Renal pelvis (tissue), 4 donors: ENCODE results near the gene PLXNC1. TPM values are rescaled to one million over a fixed set of nuclear protein-coding genes. Genes with fewer than 3 reads are reported as not detected.

ENCODE experiments used
- DNase-seq: peaks from one replicate; pipeline ENCODE4 v3.0.0-alpha.2; 2013
- polyA plus RNA-seq, 3 donors: library from polyadenylated mRNA; unstranded; fragments of 120-200 nt; gene quantifications; one replicate each; pipeline ENCODE4 v1.2.1, GENCODE V29; 2013; ENCODE audit not compliant: insufficient read length in 3 of 3

PLXNC1 gene
- polyA plus RNA-seq, 3 donors = 6.8 to 7.8 (median 7.1) TPM

DNA sequence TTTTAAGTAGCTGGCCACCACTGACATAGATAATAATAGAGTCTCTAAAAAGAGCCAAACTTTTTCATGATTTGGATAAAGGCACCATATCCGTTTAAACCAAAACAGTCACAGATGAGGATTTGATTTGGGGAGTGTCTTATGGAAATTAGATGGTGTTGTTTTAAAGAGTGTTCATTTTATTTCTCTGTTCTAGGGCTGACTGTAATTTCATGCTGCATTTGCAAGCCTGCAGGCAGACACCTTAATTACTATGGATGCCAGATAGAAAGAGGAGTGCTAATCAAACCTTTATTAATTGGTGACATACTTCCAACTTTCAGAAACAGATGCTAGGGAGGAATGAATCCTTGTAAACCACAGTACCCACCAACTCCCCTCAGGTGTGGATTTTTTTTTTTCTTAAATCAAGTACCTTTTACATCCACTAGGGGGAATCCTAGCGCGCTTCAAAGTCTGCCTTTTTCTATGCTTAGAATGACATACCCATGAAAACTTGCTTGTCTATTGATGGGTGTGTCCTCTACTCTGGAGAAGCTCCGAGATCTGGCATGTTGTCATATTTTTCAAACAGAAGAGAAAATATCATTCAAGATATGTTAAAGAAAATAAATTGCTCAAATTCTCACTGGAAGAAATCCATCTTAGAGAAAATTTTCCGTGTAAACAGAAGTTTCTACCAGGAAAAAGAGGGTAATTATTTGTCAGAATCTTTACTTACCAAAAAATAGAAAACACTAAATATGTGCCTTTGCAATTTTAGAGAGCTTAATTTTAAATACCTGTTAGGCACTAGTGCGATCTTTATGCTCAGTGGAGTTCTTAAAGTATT is 14.2 kb upstream of the PLXNC1 start:
- no peak for DNase-seq

DNA sequence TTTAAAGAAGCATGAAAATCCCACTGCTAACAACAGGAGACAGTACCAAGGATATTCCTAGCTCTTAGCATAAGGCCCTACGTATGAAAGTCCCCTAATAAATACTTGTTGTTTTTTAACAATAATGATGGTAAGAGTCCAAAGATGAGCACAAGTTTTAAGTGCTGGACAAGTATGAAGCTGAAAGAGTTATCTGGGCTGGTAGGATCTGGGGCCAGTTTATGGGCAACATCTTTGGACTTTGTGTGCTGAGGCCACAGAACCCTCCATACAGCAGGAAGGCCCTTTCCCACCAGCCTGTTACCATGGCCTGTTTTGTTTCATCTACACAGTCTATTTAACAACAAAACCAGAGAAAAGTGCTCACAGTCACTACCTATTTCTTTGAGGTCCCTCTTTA is 12.5 kb upstream of the PLXNC1 start:
- DNase-seq = no peak

DNA sequence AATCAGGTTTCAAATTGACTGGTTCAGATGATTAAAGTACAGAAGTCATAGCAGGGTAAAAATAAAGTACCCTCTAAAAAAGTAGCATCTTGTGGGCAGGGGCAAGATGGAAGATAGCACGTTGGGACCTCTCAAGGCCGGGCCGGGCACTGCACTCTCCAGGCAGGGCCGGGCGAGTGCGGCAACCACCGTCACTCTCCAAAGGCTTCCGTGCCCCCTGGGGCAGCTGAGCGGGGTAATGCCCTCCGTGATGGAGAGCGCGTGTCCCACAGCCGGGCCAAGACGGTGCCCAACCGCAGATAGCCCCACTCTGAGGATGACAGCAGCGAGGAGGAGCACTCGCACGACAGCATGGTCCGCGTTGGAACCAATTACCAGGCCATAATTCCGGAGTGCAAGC is 8.6 kb upstream of the PLXNC1 start:
- no peak for DNase-seq

DNA sequence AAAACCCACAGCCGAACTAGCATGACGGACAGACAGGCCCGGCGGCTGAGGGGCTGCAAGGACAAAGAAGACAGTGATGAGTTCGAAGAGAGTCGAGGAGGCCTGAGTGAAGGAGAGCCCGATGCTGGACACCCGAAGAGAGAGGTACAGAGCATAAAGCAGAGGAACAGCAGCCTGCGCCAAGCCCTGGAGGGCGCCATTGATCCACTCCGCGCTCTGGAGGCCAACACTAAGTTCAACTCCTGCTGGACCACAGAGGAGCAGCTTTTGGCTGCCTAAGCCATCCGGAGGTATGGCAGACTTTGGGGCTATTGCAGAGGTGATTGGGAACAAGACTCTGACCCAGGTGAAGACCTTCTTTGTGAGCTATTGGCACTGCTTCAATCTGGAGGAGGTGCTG is 7.8 kb upstream of the PLXNC1 start:
- DNase-seq = no peak

DNA sequence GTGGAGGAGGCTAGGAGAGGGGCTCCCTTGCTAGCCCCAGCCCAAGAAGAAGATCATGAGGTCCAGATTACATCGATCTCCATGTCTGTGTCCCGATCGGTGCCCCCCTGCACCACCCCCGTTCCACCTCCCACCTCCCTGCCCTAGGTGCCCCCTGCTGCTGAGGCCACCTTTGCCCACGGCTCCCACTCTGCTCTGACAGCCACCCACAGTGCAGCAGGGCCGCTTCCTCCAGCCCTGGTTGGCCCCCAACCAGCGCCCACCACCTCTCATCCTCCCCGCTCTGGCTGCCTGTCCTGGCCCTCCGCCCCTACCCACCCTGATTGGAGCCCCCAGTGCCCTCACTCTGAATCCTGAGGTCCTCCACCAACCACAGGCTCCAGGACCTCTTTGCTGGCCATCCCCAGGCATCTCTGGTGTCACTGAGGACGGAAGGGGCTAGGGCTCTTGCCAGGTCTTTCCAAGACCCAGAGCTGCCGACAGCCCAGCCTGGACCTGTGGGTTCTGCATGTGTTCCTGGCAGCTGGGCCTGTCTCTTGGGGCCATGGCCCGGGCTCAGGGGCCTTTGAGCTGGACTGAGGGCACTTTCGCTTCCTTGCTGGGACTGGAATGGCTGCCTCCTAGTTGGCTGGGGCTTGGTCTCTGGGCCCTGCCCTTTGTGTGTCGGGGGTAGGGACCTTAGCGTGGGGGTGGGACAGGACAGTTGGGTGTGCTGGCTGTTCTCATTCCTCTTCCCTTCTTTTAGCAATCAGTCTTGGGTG is 7.2 kb upstream of the PLXNC1 start:
- DNase-seq = no peak

DNA sequence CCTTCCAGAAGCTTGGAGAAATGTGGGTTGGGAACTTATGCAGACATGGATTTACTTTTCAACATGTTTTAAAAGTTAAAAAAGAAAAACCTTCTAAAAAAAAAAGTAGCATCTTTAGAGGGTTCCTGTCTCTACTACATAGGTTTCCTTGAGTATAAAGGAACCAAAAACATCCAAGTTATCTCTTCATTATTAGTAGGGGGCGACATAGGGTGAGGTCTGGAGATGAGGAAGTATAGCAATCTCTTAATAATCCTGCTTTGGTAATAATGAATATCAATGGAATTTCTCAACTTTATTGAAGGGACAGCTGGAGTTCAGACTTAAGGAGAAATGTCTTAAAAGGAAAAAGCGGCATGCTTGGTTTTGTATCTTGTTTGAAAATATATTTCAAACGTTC is 6.5 kb upstream of the PLXNC1 start:
- DNase-seq = no peak

DNA sequence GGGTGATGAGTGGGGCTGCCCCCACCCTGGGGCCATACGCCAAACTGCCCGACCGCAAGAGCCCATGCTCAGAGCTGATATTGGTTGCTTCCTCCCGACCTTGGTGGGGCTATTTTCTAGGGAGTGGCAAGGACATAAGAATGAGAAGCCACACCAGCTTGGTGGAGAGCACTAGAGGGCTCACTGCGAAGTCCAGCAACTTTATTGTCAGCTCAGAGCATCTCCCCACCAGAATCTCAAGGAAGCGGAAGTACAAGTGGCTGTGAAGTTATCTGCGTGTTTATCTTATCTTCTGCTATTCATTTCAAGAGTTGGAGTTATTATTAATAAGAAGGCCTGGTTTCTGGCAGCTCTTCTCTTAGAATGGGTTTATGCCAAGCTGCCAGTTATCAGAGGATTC is 4.9 kb upstream of the PLXNC1 start:
- DNase-seq = no peak

DNA sequence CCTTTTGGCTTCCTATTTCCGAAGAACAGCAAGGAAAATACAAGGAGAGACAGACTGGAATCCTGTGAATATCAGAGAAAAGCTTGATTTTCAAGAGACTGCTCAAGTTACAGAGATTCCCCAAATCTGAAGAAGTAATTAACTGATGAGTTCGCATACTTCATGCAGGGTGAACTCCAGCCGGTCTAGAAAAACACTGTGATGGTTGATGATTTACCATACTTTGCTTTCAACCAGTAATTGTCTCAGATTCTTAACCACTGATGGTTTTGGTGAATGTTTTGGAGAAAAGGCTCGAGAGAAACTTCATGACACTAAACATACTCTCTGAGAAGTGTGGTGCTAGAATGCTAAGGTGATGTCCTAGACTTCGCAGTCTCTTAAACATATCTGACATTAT is 4.4 kb upstream of the PLXNC1 start:
- no peak for DNase-seq

DNA sequence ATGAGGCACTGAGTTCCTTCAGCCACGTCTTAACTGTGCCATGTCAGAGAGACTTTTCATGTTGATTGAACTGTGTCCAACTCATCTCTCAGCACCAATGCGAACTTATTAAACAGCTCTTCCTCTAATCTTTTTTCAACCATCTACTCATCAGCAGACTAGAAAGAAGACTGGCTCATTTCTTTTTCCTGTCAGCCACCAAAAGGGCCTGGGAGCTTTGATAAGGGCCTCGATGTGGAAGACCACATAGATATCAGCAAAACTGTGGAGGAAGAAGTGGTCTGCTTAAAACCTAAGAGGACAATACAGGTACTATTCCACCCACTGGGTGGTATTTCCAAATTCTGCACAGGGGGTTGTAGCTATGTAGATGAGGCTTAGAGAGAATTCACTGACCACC is 3.6 kb upstream of the PLXNC1 start:
- no peak for DNase-seq

DNA sequence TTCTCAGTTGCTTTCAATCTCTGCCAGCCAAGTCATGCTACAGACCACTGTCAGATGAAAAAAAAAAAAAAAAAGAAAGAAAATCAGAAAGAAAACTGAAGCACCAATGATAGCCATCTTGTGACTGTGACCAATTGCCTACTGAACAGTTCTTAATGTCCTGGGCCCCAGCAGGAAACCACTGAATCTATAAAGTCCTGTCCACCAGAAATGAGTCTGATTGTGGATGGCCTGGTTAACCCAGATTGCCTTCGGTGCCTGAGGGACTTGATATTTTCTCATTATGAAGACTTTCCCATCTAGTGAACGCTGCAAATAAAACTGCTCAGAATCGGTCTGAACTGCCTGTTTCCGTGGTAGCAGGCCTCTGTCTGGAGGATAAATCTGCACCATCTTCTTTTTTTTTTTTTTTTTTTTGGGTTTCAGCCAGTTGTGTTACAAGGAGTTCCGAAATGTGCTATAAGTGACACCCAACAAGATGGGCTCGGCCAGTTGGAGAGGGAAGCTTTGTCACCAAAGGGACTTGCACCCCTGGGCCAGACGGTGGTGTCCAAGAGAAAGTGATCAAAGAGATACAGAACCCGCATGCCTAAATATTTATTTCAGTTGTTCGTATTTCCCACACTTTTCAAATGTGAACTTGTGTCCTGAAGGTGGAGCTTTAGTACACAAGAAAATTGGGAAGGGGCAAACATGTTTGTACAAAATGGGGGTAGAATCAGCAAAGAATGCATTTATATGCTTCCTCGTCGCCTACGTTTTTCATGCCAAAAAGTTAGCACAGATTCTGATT is 3.0 kb upstream of the PLXNC1 start:
- no peak for DNase-seq

DNA sequence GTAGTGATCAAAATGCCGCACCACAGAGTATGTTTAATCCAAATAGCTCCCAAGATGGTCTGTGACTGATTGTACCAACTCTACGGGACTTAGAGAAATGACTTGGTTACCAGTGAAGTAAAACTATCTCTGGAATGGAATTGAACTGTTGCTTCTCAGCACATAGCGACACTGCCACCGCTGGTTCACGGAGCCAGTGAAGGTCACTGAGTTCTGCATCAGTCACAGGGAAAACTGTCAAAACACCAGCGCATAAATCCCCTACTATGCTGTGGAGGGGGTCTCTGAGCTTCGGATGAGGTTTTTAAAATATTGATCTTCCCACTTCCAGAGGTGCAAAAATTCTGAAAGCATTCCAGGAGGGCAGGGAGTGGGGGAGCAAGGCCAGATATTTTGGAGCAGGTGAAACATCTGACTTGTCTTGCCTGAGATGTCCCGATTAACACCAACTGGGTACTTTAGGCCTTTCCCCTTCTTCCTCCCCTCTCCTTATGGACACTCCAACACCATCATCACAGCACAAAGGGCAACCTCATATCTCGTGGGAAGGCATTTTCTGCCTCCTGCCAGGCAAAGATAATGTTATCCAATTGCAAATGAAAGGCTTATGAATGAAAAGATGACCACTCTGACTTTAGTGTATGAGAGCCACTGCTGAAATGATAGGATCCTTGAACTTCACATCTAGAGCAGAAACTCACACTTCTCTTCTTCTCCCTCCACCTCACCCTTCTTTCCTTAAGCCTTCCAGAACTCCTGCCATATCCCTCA is 2.0 kb upstream of the PLXNC1 start:
- DNase-seq = no peak

DNA sequence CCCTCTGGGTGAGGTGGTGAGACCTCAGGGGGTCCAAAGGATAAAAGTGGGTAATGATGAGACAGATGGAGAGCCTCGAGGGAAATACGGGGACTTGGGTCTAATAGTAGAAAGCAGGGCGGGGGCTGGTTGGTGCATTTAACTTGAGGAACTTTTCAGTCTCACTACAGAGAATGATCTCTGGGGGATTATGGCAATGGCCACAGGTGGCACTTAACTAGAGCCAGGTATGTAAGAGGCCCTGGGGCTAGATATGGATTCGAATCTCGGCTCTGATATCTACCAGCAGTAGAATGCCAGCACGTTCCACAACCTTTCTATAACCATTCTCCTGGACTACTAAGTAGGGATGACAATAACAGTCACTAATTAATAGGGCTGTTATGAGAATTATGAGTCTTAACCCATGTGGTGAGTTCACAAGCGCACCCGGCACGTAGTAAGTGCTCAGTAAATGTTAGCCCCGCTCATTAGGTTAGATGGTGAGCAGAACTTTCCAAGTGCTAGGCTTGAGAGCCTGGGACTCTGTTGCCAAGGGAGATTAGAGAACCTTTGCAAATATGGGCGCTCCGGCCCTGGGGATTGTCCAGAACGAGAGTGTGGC is 888 bp upstream of the PLXNC1 start:
- no peak for DNase-seq

DNA sequence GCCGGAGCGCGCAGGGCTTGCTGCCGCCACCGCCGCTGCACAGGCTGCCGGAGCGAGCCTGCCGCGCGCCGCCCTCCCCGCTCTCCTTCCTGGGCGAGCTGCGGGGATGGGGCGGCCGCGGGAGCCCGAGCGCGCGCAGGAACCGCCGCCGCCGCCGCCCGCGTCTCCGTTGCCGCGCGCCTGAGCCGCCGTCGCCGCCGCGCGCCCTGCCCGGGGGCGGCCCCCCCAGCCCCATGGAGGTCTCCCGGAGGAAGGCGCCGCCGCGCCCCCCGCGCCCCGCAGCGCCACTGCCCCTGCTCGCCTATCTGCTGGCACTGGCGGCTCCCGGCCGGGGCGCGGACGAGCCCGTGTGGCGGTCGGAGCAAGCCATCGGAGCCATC is 352 bp downstream of the PLXNC1 start:
- DNase-seq = no peak

DNA sequence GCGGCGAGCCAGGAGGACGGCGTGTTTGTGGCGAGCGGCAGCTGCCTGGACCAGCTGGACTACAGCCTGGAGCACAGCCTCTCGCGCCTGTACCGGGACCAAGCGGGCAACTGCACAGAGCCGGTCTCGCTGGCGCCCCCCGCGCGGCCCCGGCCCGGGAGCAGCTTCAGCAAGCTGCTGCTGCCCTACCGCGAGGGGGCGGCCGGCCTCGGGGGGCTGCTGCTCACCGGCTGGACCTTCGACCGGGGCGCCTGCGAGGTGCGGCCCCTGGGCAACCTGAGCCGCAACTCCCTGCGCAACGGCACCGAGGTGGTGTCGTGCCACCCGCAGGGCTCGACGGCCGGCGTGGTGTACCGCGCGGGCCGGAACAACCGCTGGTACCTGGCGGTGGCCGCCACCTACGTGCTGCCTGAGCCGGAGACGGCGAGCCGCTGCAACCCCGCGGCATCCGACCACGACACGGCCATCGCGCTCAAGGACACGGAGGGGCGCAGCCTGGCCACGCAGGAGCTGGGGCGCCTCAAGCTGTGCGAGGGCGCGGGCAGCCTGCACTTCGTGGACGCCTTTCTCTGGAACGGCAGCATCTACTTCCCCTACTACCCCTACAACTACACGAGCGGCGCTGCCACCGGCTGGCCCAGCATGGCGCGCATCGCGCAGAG is 873 bp downstream of the PLXNC1 start:
- DNase-seq = no peak

DNA sequence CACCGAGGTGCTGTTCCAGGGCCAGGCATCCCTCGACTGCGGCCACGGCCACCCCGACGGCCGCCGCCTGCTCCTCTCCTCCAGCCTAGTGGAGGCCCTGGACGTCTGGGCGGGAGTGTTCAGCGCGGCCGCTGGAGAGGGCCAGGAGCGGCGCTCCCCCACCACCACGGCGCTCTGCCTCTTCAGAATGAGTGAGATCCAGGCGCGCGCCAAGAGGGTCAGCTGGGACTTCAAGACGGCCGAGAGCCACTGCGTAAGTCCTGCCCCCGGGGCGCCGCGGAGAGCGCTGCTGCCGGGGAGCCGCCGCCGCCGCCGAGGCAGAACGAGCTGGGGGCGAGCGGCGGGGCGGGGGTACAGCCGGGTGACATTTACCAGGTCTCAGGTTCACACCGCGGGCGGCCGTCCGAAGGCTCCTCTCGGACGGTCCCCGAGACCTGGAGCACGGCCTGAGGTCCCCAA is 1.4 kb downstream of the PLXNC1 start:
- DNase-seq = no peak

DNA sequence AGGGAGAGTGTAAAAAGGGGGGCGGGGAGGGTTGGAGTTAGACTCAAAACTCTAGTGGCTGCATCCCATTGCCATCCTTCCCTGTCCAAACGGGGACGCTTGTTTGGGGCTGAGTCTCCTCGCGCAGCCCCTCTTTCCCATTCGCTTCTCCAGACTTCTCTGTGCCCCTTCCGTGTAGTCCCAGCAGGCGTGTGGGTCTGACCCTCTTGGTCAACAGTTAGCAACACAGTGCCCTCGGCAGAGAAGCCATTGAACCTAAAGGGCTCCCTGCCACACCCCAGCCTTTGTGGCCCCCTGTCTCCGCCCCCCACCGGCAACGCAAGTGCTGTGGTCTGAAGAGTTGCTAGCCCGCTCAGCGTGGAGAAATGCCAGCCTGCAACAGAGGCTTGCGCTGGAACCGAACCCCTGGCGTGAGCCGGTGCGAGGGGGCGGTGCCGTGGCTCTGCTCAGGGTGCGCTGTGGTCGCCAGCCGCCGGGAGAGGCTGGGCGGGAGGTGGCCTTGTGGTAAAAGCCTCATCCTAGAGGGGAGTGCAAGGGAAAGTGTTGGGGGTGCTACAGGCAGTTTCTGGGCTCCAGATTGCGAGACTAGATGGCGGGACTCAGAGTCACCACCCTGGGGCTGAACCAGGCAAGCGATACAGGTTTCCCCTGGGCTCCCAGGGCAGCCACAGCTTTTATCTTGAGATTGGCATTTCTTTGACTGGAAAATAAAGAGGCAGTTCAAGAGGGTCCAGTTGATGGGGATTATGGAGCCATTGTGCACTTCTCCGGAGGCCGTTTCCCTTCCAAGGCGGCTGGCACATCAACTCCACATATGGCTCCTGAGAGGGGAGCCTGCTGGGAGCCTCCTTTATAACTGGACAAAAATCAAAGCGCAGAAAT is 2.1 kb downstream of the PLXNC1 start:
- no peak for DNase-seq

DNA sequence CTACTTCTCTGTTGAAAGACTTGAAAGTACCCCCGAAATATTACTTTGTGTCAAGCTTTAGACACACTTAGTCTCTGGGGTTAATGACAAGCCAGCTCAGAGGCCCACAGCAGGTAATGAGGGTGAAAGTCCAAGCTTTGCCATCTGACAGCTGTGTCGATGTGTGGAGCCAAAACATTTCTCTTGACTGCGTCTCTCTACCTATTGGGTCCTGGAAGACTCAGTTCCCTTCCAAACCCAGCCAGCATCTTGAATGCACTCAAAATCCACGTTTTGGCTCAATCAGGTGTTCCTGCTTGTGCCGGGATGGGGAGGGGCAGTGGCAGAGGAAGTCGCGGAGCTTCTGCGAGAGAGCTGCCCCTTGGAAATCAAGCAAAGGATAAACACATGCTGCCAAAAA is 3.2 kb downstream of the PLXNC1 start:
- no peak for DNase-seq

DNA sequence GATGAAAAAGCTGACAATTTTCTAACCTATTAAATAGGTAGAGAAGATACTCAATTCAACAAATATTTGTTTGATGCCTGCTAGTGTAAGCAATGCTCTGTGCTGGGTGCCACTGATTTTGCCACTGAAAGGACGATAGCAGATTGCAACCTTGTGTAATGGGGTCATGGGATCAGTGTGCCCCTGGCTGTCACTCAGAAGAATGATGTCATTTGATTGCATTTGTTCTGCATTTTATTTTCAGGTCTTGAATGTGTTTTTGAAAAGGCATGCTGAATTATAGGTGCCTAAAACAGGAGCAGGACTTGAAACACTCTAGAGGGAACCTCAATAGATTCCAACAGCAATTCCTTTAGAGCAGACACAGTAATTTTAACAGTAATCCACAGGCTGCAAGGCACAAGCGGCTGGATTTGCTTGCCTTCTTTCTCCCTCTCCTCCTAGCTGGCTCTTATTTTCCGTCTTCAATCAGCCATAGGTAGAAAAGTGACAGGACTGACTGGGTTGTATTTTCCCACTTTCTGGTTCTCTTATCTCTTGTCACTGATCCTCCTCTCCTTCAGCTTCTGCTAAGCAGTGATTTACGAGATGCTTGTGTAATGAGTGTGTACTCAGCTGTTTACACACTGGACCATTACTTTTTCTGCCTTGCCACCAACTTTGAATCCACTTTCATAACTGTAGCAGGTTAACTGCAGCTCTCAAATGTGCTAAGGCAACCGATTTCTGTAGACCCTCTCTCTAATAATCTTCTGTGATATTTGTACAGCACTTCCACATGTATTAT is 4.1 kb downstream of the PLXNC1 start:
- DNase-seq = no peak

DNA sequence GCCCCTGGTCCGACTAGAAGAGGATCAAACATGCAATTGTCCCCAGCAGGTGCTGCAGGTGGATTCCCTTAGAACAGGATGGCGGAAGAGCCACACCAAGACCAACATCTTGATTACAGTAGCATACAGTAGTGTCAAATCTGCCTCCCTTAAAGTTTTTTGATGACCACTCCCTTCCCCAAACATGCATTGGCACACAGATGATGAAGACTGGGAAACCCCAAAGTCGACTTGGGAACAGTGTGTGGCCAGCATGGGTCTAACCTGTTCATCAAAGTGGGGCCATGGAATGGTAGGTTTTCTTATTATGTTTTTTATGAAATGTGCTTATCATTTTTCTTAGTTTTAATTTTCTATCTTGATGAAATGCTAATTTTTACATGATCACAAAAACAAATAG is 8.8 kb downstream of the PLXNC1 start:
- no peak for DNase-seq
